Type B pancreatic cell (in vitro differentiated cells): ENCODE measurements around the gene ITGAE. TPM values are rescaled to one million over a fixed set of nuclear protein-coding genes. Genes with fewer than 3 reads are reported as not detected.

Experiments used
- DNase-seq: peaks from one replicate; pipeline ENCODE4 v3.0.0; 2021; ENCODE audit warnings: mixed read lengths; ENCODE audit not compliant: unreplicated experiment; ENCODE audit errors: extremely low spot score
- H3K27ac Mint-ChIP-seq: 2 replicates; pipeline ENCODE4 v1.8.0; 2021; ENCODE audit warnings: mild to moderate bottlenecking, mixed read lengths
- H3K27me3 Mint-ChIP-seq: 2 replicates; pipeline ENCODE4 v1.8.0; 2021; ENCODE audit warnings: mixed read lengths
- H3K36me3 Mint-ChIP-seq: 2 replicates; pipeline ENCODE4 v1.8.0; 2021; ENCODE audit warnings: mixed read lengths
- H3K4me1 Mint-ChIP-seq: one replicate; pipeline ENCODE4 v1.8.0; 2021; ENCODE audit warnings: mixed read lengths; ENCODE audit not compliant: unreplicated experiment
- H3K4me3 Mint-ChIP-seq: 2 replicates; pipeline ENCODE4 v1.8.0; 2021; ENCODE audit warnings: mild to moderate bottlenecking, mixed read lengths
- H3K9me3 Mint-ChIP-seq: 2 replicates; pipeline ENCODE4 v1.8.0; 2021; ENCODE audit warnings: mixed read lengths
- total RNA-seq: library from RNA; stranded (reverse); gene quantifications from 2 replicates; pipeline ENCODE4 v1.2.1, GENCODE V29; 2021; ENCODE audit warnings: low replicate concordance
- TF ChIP-seq, protein P1 (sequence below): fragments of 200-600 bp; sonication (generic); conservative IDR thresholded peaks from 2 replicates; pipeline ENCODE4 v1.5.0; 2021; ENCODE audit warnings: antibody characterized with exemption, mild to moderate bottlenecking

The ITGAE gene
- total RNA-seq, 1 donor from 2014 or later: 28.8 TPM

DNA sequence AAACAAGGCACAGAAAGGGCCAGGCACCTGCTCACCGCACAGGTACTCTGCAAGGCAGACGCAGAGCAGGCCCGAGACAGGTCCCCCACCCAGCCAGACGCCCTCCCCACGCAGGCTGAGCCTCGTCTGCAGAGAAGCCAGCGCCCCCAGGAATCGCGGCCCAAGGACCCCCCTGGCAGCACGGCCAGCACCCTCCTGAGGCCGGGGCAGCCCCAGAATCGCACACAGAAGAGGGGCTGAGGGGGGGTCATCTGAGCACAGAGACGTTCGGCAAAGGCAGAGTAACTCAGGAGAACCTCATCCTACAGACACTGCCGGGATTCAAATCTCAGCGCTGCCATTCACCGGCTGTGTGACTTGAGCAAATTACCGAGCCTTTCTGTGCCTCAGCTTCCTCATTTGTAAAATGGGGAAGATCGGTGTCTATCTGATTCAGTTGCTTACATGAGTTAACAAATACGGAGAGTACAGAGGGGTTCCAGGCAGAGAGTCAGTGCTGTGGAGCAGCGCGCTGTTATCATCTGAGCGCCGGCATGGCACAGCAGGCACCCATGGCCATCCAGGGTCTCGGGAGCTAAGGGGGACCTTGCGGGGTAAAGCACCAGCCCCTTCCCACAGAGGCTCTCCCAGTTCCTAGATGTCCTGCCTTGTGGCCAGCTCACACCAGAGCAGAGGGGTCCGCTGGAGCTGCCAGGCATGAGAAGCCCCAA, 122.0 kb downstream of the ITGAE start:
- TF ChIP-seq, protein P1, sequence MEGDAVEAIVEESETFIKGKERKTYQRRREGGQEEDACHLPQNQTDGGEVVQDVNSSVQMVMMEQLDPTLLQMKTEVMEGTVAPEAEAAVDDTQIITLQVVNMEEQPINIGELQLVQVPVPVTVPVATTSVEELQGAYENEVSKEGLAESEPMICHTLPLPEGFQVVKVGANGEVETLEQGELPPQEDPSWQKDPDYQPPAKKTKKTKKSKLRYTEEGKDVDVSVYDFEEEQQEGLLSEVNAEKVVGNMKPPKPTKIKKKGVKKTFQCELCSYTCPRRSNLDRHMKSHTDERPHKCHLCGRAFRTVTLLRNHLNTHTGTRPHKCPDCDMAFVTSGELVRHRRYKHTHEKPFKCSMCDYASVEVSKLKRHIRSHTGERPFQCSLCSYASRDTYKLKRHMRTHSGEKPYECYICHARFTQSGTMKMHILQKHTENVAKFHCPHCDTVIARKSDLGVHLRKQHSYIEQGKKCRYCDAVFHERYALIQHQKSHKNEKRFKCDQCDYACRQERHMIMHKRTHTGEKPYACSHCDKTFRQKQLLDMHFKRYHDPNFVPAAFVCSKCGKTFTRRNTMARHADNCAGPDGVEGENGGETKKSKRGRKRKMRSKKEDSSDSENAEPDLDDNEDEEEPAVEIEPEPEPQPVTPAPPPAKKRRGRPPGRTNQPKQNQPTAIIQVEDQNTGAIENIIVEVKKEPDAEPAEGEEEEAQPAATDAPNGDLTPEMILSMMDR: no peak
- DNase-seq: no peak
- H3K27me3 Mint-ChIP-seq: peaks cover 21% of the 10 kb centered on the region
- no peak overlapping the region for H3K4me3 Mint-ChIP-seq
- no peaks in the 10 kb centered on the region for H3K9me3 Mint-ChIP-seq
- H3K4me1 Mint-ChIP-seq: no peaks in the 10 kb centered on the region
- no peak overlapping the region for H3K27ac Mint-ChIP-seq
- no peaks in the 10 kb centered on the region for H3K36me3 Mint-ChIP-seq

DNA sequence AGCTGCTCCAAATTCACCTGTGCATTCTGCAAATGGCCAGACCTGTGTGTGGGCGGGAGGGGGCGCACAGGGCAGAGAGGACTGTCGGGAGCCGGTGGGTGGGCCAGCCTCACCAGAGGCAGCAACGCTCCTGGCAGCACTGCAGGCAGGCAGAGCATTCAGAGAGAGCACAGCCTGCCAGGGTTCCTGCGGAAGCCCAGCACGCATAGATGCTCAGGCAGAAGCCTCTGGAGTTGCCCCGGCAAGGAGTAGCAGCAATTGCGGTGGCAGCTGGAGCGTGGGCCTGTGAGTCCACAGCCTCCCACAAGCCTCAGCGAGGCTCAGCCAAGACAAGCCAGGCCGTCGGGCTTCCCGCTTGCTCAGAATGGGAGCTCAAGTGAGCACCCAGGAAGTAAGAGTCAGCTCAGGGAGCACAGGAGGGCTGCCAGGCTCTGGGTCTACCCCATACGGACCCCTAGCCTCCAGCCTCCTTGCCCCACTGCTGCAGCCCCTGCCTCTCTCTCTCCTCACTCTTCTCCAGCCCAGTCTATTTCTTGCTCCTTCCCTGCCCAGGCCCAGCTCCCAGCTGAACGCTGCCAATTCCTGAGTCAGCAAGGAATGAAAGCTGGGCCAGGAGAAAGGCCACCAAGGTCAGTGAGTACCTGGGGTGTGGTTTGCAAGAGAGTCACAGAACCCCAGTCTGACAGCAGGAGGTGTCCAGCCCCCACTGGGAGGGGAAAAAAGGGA, 122.7 kb downstream of the ITGAE start:
- TF ChIP-seq, protein P1: no peak
- Mint-ChIP-seq H3K27ac (no peak overlapping the region), H3K27me3 (peaks cover 21% of the 10 kb centered on the region), H3K4me3 (no peak overlapping the region), H3K9me3 (no peaks in the 10 kb centered on the region), H3K36me3 (no peaks in the 10 kb centered on the region), H3K4me1 (no peaks in the 10 kb centered on the region)
- no peak for DNase-seq

DNA sequence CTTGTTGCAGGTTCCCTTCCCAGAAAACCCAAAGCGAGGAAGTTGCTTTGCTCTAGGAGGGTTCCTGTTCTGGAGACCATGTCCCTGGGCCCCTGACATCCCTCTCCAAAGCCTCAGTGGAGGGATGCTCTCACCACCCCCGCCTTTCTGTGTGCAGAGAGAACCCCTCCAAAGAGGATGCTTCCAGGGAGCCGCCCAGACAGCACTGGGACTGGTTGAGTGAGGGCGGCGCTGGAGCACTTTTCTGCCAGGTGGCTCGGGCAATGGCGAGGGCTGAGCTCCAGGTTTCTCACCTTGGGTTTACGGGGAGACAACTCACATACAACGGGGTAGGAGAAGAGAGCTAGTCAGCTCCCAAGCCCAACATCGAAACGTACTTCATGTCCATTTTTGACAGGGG, 125.1 kb downstream of the ITGAE start:
- H3K27me3 Mint-ChIP-seq: peaks cover 12% of the 10 kb centered on the region
- H3K36me3 Mint-ChIP-seq: no peaks in the 10 kb centered on the region
- H3K9me3 Mint-ChIP-seq: no peaks in the 10 kb centered on the region
- no peak overlapping the region for H3K27ac Mint-ChIP-seq
- peaks cover 4% of the 10 kb centered on the region for H3K4me1 Mint-ChIP-seq
- no peak for DNase-seq
- no peak overlapping the region for H3K4me3 Mint-ChIP-seq
- TF ChIP-seq, protein P1: no peak

DNA sequence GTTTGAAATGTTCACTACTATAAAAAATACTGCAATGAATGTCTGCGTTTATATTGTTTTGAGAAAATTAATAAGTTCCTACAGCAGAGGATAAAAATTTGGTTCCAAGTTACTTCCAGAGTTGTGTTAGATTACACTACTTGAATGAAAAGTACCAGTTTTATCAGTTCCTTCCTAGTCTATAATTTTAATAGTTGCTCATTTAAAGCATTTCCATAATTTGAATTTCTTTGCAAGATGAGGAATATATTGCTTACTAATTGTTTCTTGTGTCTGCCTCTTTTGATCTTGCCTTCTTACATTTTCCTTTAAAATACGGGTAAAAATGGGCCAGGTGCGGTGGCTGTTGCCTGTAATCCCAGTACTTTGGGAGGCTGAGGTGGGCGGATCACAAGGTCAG, 128.4 kb downstream of the ITGAE start:
- no peak overlapping the region for H3K27ac Mint-ChIP-seq
- peaks cover 9% of the 10 kb centered on the region for H3K4me1 Mint-ChIP-seq
- peaks cover 4% of the 10 kb centered on the region for H3K36me3 Mint-ChIP-seq
- no peak for DNase-seq
- no peaks in the 10 kb centered on the region for H3K9me3 Mint-ChIP-seq
- TF ChIP-seq, protein P1: no peak
- H3K27me3 Mint-ChIP-seq: peaks cover 4% of the 10 kb centered on the region
- H3K4me3 Mint-ChIP-seq: no peak overlapping the region

DNA sequence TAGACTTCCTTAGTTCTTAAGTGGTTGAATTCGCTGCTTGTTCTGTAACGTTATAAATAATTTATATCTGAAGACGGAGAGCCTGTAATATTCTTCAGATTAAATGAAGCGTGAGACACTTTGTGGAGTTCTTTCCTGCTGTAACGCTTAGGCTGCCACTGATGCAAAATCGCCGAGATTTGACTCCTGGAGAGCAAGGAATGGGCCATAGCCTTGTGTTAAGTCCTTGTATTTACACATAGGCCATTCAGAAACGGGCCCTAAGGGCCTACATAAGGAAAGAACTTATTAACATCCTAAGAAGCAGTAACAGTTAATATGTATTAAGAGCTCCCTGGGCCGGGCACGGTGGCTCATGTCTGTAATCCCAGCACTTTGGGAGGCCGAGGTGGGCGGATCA, 131.4 kb downstream of the ITGAE start:
- Mint-ChIP-seq H3K36me3 (peaks cover 4% of the 10 kb centered on the region), H3K4me1 (peaks cover 25% of the 10 kb centered on the region), H3K4me3 (peak overlapping the region; percentile 98), H3K27ac (peak overlapping the region; percentile 98), H3K9me3 (no peaks in the 10 kb centered on the region), H3K27me3 (no peaks in the 10 kb centered on the region)
- TF ChIP-seq, protein P1: no peak
- DNase-seq: no peak
